Epithelial cell of esophagus (primary cell): ENCODE data around the gene CTBP2.

ENCODE experiments used
- DNase-seq: peaks from one replicate; pipeline ENCODE4 v3.0.0; 2010; ENCODE audit warnings: low read depth
- H3K4me3 ChIP-seq: 2 replicates; pipeline ENCODE4 v1.5.1; 2011; ENCODE audit warnings: mild to moderate bottlenecking, low read length, control low read depth
- CTCF ChIP-seq: IDR thresholded peaks from 2 replicates; pipeline ENCODE4 v1.5.1; 2011; ENCODE audit warnings: low read depth, mild to moderate bottlenecking, low read length, control low read depth, inconsistent platforms; ENCODE audit not compliant: insufficient read depth; ENCODE audit errors: missing control alignments

CTBP2 gene

GRCh38 chr10:124961248-124961570, 199.2 kb downstream of the CTBP2 start:
- no peak overlapping the region for H3K4me3 ChIP-seq
- no peak for TF ChIP-seq CTCF
- no peak for DNase-seq

- no peak overlapping the region for H3K4me3 ChIP-seq
- DNase-seq: no peak
- TF ChIP-seq CTCF: no peak
These were observed 200.8 kb downstream of the CTBP2 start for GRCh38 chr10:124959564-124959963.

GRCh38 chr10:124957404-124957947, 202.9 kb downstream of the CTBP2 start:
- H3K4me3 ChIP-seq: no peak overlapping the region
- DNase-seq: no peak
- no peak for TF ChIP-seq CTCF

- DNase-seq: no peak
- no peak overlapping the region for H3K4me3 ChIP-seq
- no peak for TF ChIP-seq CTCF
These were observed 203.6 kb downstream of the CTBP2 start for GRCh38 chr10:124956764-124957163.

GRCh38 chr10:124955868-124956267, 204.5 kb downstream of the CTBP2 start:
- no peak overlapping the region for H3K4me3 ChIP-seq
- DNase-seq: no peak
- no peak for TF ChIP-seq CTCF

GRCh38 chr10:124955243-124955642, 205.1 kb downstream of the CTBP2 start:
- TF ChIP-seq CTCF: no peak
- DNase-seq: no peak
- no peak overlapping the region for H3K4me3 ChIP-seq

- DNase-seq: no peak
- no peak for TF ChIP-seq CTCF
These were observed 206.9 kb downstream of the CTBP2 start for GRCh38 chr10:124953421-124953820.

More at GRCh38 chr10:124953421-124953820, 206.9 kb downstream of the CTBP2 start:
- no peak overlapping the region for H3K4me3 ChIP-seq
